Endothelial cell (in vitro differentiated cells): ENCODE measurements around the gene RALY. TPM values are rescaled to one million over a fixed set of nuclear protein-coding genes. Genes with fewer than 3 reads are reported as not detected.
A peak's percentile ranks its signal among the peaks of the same experiment; 100 is the strongest.

ENCODE experiments used
- DNase-seq: peaks from one replicate; pipeline ENCODE4 v3.0.0; 2021; ENCODE audit warnings: low spot score
- H3K27ac Mint-ChIP-seq: one replicate; pipeline ENCODE4 v1.8.0; 2021; ENCODE audit warnings: mixed read lengths, inconsistent platforms; ENCODE audit not compliant: unreplicated experiment
- H3K27me3 Mint-ChIP-seq: one replicate; pipeline ENCODE4 v1.8.0; 2021; ENCODE audit warnings: mild to moderate bottlenecking, moderate library complexity, mixed read lengths, inconsistent platforms; ENCODE audit not compliant: unreplicated experiment
- H3K36me3 Mint-ChIP-seq: one replicate; pipeline ENCODE4 v1.8.0; 2021; ENCODE audit warnings: mild to moderate bottlenecking, low read depth, mixed read lengths, inconsistent platforms; ENCODE audit not compliant: unreplicated experiment
- H3K4me1 Mint-ChIP-seq: one replicate; pipeline ENCODE4 v1.8.0; 2021; ENCODE audit warnings: mild to moderate bottlenecking, mixed read lengths, inconsistent platforms; ENCODE audit not compliant: unreplicated experiment
- H3K4me3 Mint-ChIP-seq: one replicate; pipeline ENCODE4 v1.8.0; 2021; ENCODE audit warnings: mild to moderate bottlenecking, mixed read lengths, inconsistent platforms; ENCODE audit not compliant: unreplicated experiment
- H3K9me3 Mint-ChIP-seq: one replicate; pipeline ENCODE4 v1.8.0; 2021; ENCODE audit warnings: mixed read lengths, inconsistent platforms; ENCODE audit not compliant: unreplicated experiment
- CTCF ChIP-seq: fragments of 200-600 bp; sonication (generic); IDR thresholded peaks from one replicate; pipeline ENCODE4 v1.5.0; 2021; ENCODE audit warnings: antibody characterized with exemption; ENCODE audit not compliant: unreplicated experiment
- total RNA-seq: library from RNA; stranded (reverse); fragmentation: NEBNext Ultra II Directional; extraction: Animal tissue kit (Norgen Biotek cat#: 25700); gene quantifications from one replicate; pipeline ENCODE4 v1.2.1, GENCODE V29; 2021; ENCODE audit not compliant: unreplicated experiment

Gene RALY
- total RNA-seq, 1 donor from 2014 or later: 168 TPM

DNA sequence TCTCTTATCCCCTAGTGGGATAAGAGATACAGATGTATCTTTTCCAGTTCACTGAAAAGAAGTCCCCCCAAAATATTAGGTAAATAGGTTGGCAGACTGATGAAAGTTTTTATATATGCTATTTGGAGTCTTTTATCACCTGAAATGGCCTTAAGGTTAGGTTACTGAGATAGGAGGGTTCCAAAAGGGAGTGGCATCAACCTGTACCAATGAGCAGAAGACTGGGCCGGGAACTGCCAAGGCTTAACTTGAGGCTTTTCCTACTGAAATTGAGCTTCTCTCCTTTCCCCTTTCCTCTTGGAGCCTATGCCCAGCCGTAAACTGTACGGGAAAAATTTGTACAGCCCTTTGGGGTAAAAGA, 76.3 kb downstream of the RALY start:
- Mint-ChIP-seq H3K27me3 (peaks cover 2% of the 10 kb centered on the region), H3K4me3 (no peak overlapping the region), H3K36me3 (peaks cover 18% of the 10 kb centered on the region), H3K4me1 (no peaks in the 10 kb centered on the region), H3K9me3 (no peaks in the 10 kb centered on the region), H3K27ac (no peak overlapping the region)
- DNase-seq: no peak
- TF ChIP-seq CTCF: no peak

DNA sequence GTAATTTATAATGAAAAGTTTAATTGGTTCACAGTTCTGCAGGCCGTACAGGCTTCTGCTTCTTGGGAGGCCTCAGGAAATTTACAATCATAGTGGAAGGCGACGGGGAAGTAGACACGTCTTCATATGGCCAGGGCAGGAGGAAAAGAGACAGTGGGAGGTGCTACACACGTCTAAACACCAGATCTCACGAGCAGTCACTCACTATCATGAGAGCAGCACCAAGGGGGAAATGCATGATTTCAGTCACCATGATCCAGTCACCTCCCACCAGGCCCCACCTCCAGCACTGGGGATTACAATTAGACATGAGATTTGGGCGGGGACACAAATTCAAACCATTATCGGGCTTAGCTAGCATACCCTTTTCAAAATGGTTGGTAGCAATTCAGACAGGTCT, 77.1 kb downstream of the RALY start:
- Mint-ChIP-seq H3K27ac (no peak overlapping the region), H3K9me3 (no peaks in the 10 kb centered on the region), H3K4me3 (no peak overlapping the region), H3K36me3 (peaks cover 20% of the 10 kb centered on the region), H3K4me1 (no peaks in the 10 kb centered on the region), H3K27me3 (no peaks in the 10 kb centered on the region)
- TF ChIP-seq CTCF: no peak
- DNase-seq: no peak

- no peak overlapping the region for H3K4me3 Mint-ChIP-seq
- H3K9me3 Mint-ChIP-seq: no peaks in the 10 kb centered on the region
- DNase-seq: no peak
- no peak for TF ChIP-seq CTCF
- no peaks in the 10 kb centered on the region for H3K27me3 Mint-ChIP-seq
- H3K36me3 Mint-ChIP-seq: peaks cover 28% of the 10 kb centered on the region
- no peak overlapping the region for H3K27ac Mint-ChIP-seq
- no peaks in the 10 kb centered on the region for H3K4me1 Mint-ChIP-seq
Measured at GRCh38 chr20:34072076-34072475, 78.4 kb downstream of the RALY start.

DNA sequence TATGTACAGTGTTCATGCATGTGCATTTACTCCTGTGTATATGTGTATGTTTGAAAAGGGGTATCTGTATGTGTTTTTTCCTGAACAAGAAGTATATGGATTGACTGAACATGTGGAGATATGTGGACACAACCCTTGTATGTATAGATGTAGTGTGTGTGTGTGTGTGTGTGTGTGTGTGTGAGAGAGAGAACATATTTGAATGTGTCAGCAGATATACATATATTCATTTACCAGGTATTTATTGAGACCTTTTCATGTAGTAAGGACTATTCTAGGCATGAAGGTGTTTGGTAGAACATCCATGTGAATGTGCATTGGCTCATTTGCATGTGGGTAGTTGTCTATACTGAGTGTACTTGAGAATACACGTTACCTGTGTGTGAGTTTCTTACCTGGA, 79.1 kb downstream of the RALY start:
- Mint-ChIP-seq H3K9me3 (no peaks in the 10 kb centered on the region), H3K27me3 (no peaks in the 10 kb centered on the region), H3K4me3 (peak overlapping the region; percentile 53), H3K27ac (no peak overlapping the region), H3K4me1 (no peaks in the 10 kb centered on the region), H3K36me3 (peaks cover 28% of the 10 kb centered on the region)
- DNase-seq: no peak
- no peak for TF ChIP-seq CTCF

GRCh38 chr20:34074101-34074760, 80.5 kb downstream of the RALY start:
- no peak for DNase-seq
- no peaks in the 10 kb centered on the region for H3K9me3 Mint-ChIP-seq
- no peaks in the 10 kb centered on the region for H3K27me3 Mint-ChIP-seq
- peaks cover 33% of the 10 kb centered on the region for H3K36me3 Mint-ChIP-seq
- H3K4me3 Mint-ChIP-seq: no peak overlapping the region
- H3K27ac Mint-ChIP-seq: no peak overlapping the region
- TF ChIP-seq CTCF: no peak
- H3K4me1 Mint-ChIP-seq: peaks cover 2% of the 10 kb centered on the region
